Activated T-helper 1 cell treated with Interleukin-2 at 50 U/mL for 16 hours (primary cell): ENCODE data around the gene PSME3.
"Not testable (repeated sequence)": the region's sequence is repeated elsewhere in the genome, so short reads cannot be mapped to it uniquely, and the experiment has no call there.

Source experiments
- DNase-seq: peaks from one replicate; pipeline ENCODE4 v3.0.0-alpha.2; 2020; ENCODE audit warnings: low read depth

Gene PSME3

GRCh38 chr17:42851371-42852240 lies 18.4 kb downstream of the PSME3 start:
- DNase-seq, result not testable (repeated sequence)

GRCh38 chr17:42852351-42852750 lies 19.2 kb downstream of the PSME3 start:
- DNase-seq, result no peak

- DNase-seq, result no peak
Observed at GRCh38 chr17:42853004-42853403, 19.8 kb downstream of the PSME3 start.

- DNase-seq, result no peak
Observed at GRCh38 chr17:42853597-42853967, 20.4 kb downstream of the PSME3 start.

GRCh38 chr17:42853968-42854790 lies 21.0 kb downstream of the PSME3 start:
- DNase-seq, result no peak

GRCh38 chr17:42855048-42855596 lies 21.9 kb downstream of the PSME3 start:
- no peak for DNase-seq

- DNase-seq, result not testable (repeated sequence)
Observed at GRCh38 chr17:42856093-42856492, 22.9 kb downstream of the PSME3 start.

GRCh38 chr17:42856516-42856915 lies 23.3 kb downstream of the PSME3 start:
- not testable (repeated sequence) for DNase-seq

- no peak for DNase-seq
Observed at GRCh38 chr17:42857389-42857788, 24.2 kb downstream of the PSME3 start.

GRCh38 chr17:42865638-42866094 lies 32.5 kb downstream of the PSME3 start:
- no peak for DNase-seq

- DNase-seq, result no peak
Observed at GRCh38 chr17:42866216-42866615, 33.0 kb downstream of the PSME3 start.

- DNase-seq, result no peak
Observed at GRCh38 chr17:42866631-42867575, 33.7 kb downstream of the PSME3 start.

GRCh38 chr17:42867694-42868261 lies 34.6 kb downstream of the PSME3 start:
- DNase-seq, result not testable (repeated sequence)

- no peak for DNase-seq
Observed at GRCh38 chr17:42868338-42868737, 35.1 kb downstream of the PSME3 start.

- no peak for DNase-seq
Observed at GRCh38 chr17:42871647-42872046, 38.5 kb downstream of the PSME3 start.

- DNase-seq, result no peak
Observed at GRCh38 chr17:42872251-42872965, 39.2 kb downstream of the PSME3 start.

GRCh38 chr17:42873315-42873714 lies 40.1 kb downstream of the PSME3 start:
- no peak for DNase-seq

- DNase-seq, result not testable (repeated sequence)
Observed at GRCh38 chr17:42873932-42874695, 40.9 kb downstream of the PSME3 start.

GRCh38 chr17:42877037-42877436 lies 43.8 kb downstream of the PSME3 start:
- no peak for DNase-seq
